ENCODE data around the gene GLRX5. TPM values are rescaled to one million over a fixed set of nuclear protein-coding genes. Genes with fewer than 3 reads are reported as not detected.

The GLRX5 gene
- total RNA-seq, 1 donor from 2014 or later, result 59.4 TPM

DNA sequence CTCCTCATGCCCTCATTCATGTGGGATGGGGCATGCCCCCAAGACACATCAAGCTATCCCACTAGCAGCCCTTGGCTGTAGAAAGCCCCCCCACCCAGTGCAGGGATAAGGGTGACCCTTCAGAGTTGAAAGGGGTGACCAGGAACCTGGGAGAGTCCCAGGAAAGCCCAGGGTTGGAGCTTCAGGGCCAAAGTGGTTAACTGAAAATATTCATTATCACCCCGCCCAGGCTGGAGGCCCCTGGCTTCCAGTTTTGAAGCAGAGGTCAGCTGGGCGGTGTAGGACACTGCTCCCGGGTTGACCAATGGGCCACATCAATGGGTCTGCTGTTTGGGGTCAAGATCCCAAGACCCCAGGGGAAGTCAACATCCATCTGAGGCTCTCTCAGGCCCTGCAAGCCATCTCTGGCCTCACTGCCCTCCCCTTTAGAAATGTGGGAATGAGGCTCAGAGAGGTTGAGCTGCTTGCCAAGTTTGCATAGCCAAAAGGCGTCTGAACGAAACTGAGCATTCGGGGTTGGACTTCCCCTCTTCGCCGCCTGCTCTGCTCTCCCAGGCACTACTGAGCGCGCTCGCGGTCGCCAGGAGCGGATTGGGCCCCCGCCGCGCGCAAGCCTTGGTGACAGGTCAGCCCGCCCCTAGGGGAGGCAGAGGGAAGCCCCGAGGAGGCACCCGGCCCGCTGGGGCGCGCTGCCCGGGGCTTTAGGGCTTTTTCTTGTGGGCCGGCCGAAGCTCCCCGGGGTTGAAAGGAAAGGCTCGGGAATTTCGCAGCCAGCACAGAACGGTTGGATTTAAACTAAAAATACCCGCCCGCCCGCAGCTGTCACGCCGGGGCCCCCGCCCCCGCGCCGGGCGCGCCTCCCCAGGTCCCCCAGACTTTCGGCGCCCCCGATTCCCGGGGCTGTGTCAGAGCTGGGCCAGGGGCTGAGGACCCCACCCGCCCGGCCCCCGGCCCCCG lies 19.0 kb upstream of the GLRX5 start:
- Mint-ChIP-seq H3K4me3 (peak overlapping the region; percentile 82), H3K27ac (no peak overlapping the region), H3K9me3 (no peaks in the 10 kb centered on the region), H3K27me3 (peaks cover 46% of the 10 kb centered on the region), H3K36me3 (no peaks in the 10 kb centered on the region), H3K4me1 (ENCODE audit: unreplicated experiment) (peaks cover 14% of the 10 kb centered on the region)
- TF ChIP-seq, protein P1, sequence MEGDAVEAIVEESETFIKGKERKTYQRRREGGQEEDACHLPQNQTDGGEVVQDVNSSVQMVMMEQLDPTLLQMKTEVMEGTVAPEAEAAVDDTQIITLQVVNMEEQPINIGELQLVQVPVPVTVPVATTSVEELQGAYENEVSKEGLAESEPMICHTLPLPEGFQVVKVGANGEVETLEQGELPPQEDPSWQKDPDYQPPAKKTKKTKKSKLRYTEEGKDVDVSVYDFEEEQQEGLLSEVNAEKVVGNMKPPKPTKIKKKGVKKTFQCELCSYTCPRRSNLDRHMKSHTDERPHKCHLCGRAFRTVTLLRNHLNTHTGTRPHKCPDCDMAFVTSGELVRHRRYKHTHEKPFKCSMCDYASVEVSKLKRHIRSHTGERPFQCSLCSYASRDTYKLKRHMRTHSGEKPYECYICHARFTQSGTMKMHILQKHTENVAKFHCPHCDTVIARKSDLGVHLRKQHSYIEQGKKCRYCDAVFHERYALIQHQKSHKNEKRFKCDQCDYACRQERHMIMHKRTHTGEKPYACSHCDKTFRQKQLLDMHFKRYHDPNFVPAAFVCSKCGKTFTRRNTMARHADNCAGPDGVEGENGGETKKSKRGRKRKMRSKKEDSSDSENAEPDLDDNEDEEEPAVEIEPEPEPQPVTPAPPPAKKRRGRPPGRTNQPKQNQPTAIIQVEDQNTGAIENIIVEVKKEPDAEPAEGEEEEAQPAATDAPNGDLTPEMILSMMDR (conservative IDR thresholded peaks at IDR 0.05), result peak; percentile 63
- no peak for DNase-seq (ENCODE audit: extremely low spot score, unreplicated experiment)

DNA sequence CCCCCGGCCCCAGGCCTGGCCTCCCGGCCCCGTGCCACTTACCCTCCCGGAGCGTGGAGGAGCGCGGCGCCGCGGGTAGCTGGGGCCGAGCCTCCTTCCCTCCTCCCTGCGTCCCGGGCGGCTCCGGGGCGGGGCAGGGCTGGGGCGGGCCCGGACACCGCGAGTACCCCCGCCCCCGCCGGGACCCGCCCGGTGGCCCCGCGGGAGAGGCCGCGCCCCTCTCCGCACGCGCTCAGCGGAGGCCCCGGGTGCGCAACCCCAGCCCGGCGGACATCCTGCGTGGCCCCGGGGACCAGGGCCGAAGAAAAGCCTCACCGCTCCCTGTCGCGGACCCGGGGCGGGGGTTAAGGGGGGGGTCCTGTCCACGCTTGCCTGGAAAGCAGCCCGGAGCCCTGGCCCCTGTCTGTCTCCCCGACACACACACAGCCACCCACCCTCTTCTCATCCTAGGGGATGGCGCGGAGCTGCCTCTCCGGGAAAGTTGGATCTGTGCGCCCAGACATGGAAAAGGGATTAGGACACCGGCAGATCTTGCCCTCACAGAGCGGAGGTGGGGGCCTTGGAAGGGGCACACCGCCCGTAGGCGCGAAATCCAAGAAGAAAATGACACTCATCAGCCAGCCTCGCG lies 18.2 kb upstream of the GLRX5 start, which contains the start of gene SYNE3:
Gene SYNE3, minus strand, starts transcription at position 97 of the 628 bp plus-strand sequence. CDS start 40,829 bp downstream, outside the sequence.
- Mint-ChIP-seq H3K4me3 (peak within 1 kb of the TSS; percentile 84), H3K27me3 (peaks cover 43% of the 10 kb centered on the region), H3K36me3 (no peaks in the 10 kb centered on the region), H3K9me3 (no peaks in the 10 kb centered on the region), H3K27ac (peak within 1 kb of the TSS; percentile 54), H3K4me1 (ENCODE audit: unreplicated experiment) (peaks cover 14% of the 10 kb centered on the region)
- TF ChIP-seq, protein P1 (conservative IDR thresholded peaks at IDR 0.05), result no peak
- no peak for DNase-seq (ENCODE audit: extremely low spot score, unreplicated experiment)

DNA sequence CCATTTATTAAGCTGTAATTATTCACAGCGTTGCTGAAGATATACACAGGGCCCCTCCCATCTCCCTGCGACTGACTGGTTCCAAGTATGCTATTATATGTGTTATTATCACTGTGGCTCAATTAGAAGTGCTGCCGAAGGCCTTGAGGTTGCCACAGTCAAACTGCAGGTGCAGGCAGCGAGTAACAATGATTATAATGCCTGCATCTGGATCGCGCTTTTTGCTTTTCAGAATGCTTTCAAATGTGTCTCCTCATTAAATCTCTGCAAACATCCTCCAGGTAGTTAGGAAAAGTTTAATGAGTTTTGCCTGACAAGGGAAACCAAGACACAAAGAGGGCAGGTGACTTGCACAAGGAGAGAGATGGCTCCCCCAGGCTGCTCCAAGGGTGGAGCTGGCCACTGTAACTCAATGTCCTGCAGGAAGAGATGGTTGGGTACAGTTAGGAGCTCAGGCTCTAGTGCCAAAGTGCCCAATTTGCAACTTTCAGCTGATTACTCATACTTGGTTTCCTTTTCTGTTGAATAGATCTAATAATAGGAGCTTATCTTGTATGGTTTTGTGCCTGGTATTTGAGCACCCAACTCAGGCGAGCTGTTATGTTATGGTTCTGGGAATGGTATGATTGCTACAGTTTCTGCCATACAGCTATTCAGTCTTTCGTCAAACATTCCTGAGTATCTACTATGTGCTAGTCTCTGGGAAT lies 16.7 kb upstream of the GLRX5 start:
- Mint-ChIP-seq H3K4me1 (ENCODE audit: unreplicated experiment) (peaks cover 14% of the 10 kb centered on the region), H3K27me3 (peaks cover 37% of the 10 kb centered on the region), H3K36me3 (no peaks in the 10 kb centered on the region), H3K4me3 (peak overlapping the region; percentile 84), H3K9me3 (no peaks in the 10 kb centered on the region), H3K27ac (no peak overlapping the region)
- TF ChIP-seq, protein P1 (conservative IDR thresholded peaks at IDR 0.05), result no peak
- no peak for DNase-seq (ENCODE audit: extremely low spot score, unreplicated experiment)

DNA sequence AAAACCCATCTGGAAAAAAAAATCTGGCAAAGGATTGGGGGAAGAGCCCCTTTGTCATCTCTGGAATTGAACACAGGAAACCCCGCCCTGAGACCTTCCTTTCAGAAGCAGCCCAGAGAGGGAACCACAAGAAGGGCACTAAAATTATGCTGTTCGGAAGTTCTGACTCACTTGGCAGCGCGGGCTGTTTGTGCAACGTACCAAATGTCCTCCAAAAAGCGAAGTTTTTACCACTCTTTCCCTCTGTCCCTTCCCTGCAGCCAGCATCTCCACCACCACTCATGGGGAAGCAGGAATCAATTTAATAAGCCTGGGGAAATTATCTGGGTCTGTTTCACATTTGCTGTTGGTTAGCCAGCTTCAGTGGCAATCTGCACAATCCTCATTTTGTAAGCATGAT lies 15.2 kb upstream of the GLRX5 start:
- Mint-ChIP-seq H3K4me3 (no peak overlapping the region), H3K36me3 (no peaks in the 10 kb centered on the region), H3K27me3 (peaks cover 35% of the 10 kb centered on the region), H3K4me1 (ENCODE audit: unreplicated experiment) (peaks cover 26% of the 10 kb centered on the region), H3K9me3 (no peaks in the 10 kb centered on the region), H3K27ac (no peak overlapping the region)
- DNase-seq (ENCODE audit: extremely low spot score, unreplicated experiment), result no peak
- TF ChIP-seq, protein P1 (conservative IDR thresholded peaks at IDR 0.05), result no peak

DNA sequence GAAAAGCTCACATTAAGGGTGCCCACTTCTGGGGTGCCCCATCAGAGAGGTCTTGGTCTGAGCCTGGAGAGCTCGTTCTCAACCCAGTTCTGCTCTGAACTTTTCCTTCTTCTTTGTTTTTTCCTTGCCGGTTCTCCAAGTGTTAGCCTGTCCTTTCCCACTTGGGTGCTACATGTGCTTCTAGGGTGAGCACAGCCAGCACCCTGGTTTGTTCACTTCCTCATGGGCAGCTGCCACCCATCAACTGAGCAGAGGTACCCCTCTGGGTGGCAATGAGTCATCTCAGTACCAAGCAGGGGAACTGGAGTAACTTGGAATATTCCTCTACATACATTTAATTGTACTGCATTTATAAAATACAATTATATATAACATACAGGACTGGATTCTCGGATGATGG lies 14.5 kb upstream of the GLRX5 start:
- Mint-ChIP-seq H3K9me3 (no peaks in the 10 kb centered on the region), H3K36me3 (no peaks in the 10 kb centered on the region), H3K27me3 (peaks cover 29% of the 10 kb centered on the region), H3K4me1 (ENCODE audit: unreplicated experiment) (peaks cover 20% of the 10 kb centered on the region), H3K27ac (no peak overlapping the region), H3K4me3 (no peak overlapping the region)
- TF ChIP-seq, protein P1 (conservative IDR thresholded peaks at IDR 0.05), result no peak
- no peak for DNase-seq (ENCODE audit: extremely low spot score, unreplicated experiment)

Data from type B pancreatic cell (in vitro differentiated cells).